ENCODE data around the gene AKAP3. TPM values are rescaled to one million over a fixed set of nuclear protein-coding genes. Genes with fewer than 3 reads are reported as not detected.

Gene AKAP3
- total RNA-seq, 2 experiments from 2014 or later = 0.96 to 2.0 TPM

GRCh38 chr12:4681732-4682131, 32.9 kb upstream of the AKAP3 start:
- intact Hi-C loops (cut with DNase I, micrococcal nuclease) = no loop called here
- DNase-seq = no peak

GRCh38 chr12:4679711-4680110, 30.9 kb upstream of the AKAP3 start:
- H3K27me3 Mint-ChIP-seq = no peaks in the 10 kb centered on the region
- no peaks in the 10 kb centered on the region for H3K4me1 ChIP-seq (ENCODE audit: insufficient read depth, low read length)
- intact Hi-C loops (cut with DNase I, micrococcal nuclease) = no loop called here
- POLR2A ChIA-PET = no interaction called here
- no peaks in the 10 kb centered on the region for H3K27me3 ChIP-seq (ENCODE audit: control insufficient read depth in 1 of 2, insufficient read depth in 2 of 2, low read length in 2 of 2)
- no peak overlapping the region for H3K27ac Mint-ChIP-seq
- no peak overlapping the region for H3K27ac ChIP-seq (ENCODE audit: low read depth in 1 of 2, low read length in 2 of 2)
- ATAC-seq (ENCODE audit: poor library complexity) (no peak), DNase-seq (no peak)
- H3K4me3 Mint-ChIP-seq = no peak overlapping the region
- peaks cover 63% of the 10 kb centered on the region for H3K36me3 Mint-ChIP-seq (ENCODE audit: low read depth)
- no peaks in the 10 kb centered on the region for H3K9me3 Mint-ChIP-seq
- CTCF ChIA-PET = no interaction called here
- TF ChIP-seq CTCF (IDR thresholded peaks at IDR 0.05) = no peak
- H3K4me3 ChIP-seq (ENCODE audit: low read length) = no peak overlapping the region
- H3K4me1 Mint-ChIP-seq (ENCODE audit: low read depth) = no peaks in the 10 kb centered on the region
- no peaks in the 10 kb centered on the region for H3K9me3 ChIP-seq (ENCODE audit: control insufficient read depth in 1 of 2, insufficient read depth in 1 of 2, low read length in 2 of 2)
- H3K36me3 ChIP-seq (ENCODE audit: insufficient read depth, low read length) = peaks cover 26% of the 10 kb centered on the region

More at GRCh38 chr12:4681732-4682131, 32.9 kb upstream of the AKAP3 start:
- H3K27me3 ChIP-seq (ENCODE audit: control insufficient read depth in 1 of 2, insufficient read depth in 2 of 2, low read length in 2 of 2) = no peaks in the 10 kb centered on the region
- no peak overlapping the region for H3K4me3 ChIP-seq (ENCODE audit: low read length)
- no peaks in the 10 kb centered on the region for H3K9me3 ChIP-seq (ENCODE audit: control insufficient read depth in 1 of 2, insufficient read depth in 1 of 2, low read length in 2 of 2)
- Mint-ChIP-seq H3K27ac (no peak overlapping the region), H3K27me3 (no peaks in the 10 kb centered on the region), H3K4me1 (ENCODE audit: low read depth) (no peaks in the 10 kb centered on the region), H3K36me3 (ENCODE audit: low read depth) (peaks cover 77% of the 10 kb centered on the region), H3K9me3 (no peaks in the 10 kb centered on the region), H3K4me3 (no peak overlapping the region)
- H3K27ac ChIP-seq (ENCODE audit: low read depth in 1 of 2, low read length in 2 of 2) = no peak overlapping the region
- H3K36me3 ChIP-seq (ENCODE audit: insufficient read depth, low read length) = peaks cover 46% of the 10 kb centered on the region
- POLR2A ChIA-PET = no interaction called here
- TF ChIP-seq CTCF (IDR thresholded peaks at IDR 0.05) = no peak
- H3K4me1 ChIP-seq (ENCODE audit: insufficient read depth, low read length) = no peaks in the 10 kb centered on the region
- CTCF ChIA-PET = no interaction called here
- no peak for ATAC-seq (ENCODE audit: poor library complexity)

GRCh38 chr12:4665236-4665635, 16.4 kb upstream of the AKAP3 start:
- ChIA-PET POLR2A (no interaction called here), CTCF (no interaction called here)
- Mint-ChIP-seq H3K4me3 (no peak overlapping the region), H3K9me3 (no peaks in the 10 kb centered on the region), H3K27ac (no peak overlapping the region), H3K4me1 (ENCODE audit: low read depth) (no peaks in the 10 kb centered on the region), H3K27me3 (no peaks in the 10 kb centered on the region), H3K36me3 (ENCODE audit: low read depth) (peaks cover 26% of the 10 kb centered on the region)
- no peaks in the 10 kb centered on the region for H3K27me3 ChIP-seq (ENCODE audit: control insufficient read depth in 1 of 2, insufficient read depth in 2 of 2, low read length in 2 of 2)
- ATAC-seq (ENCODE audit: poor library complexity) = no peak
- H3K9me3 ChIP-seq (ENCODE audit: control insufficient read depth in 1 of 2, insufficient read depth in 1 of 2, low read length in 2 of 2) = no peaks in the 10 kb centered on the region
- peaks cover 97% of the 10 kb centered on the region for H3K36me3 ChIP-seq (ENCODE audit: insufficient read depth, low read length)
- DNase-seq = no peak
- intact Hi-C loops (cut with DNase I, micrococcal nuclease) = no loop called here
- H3K4me3 ChIP-seq (ENCODE audit: low read length) = no peak overlapping the region
- no peak overlapping the region for H3K27ac ChIP-seq (ENCODE audit: low read depth in 1 of 2, low read length in 2 of 2)
- H3K4me1 ChIP-seq (ENCODE audit: insufficient read depth, low read length) = no peaks in the 10 kb centered on the region
- TF ChIP-seq CTCF (IDR thresholded peaks at IDR 0.05) = no peak
